Stimulated activated CD4-positive, alpha-beta T cell treated with anti-CD3 and anti-CD28 coated beads, TNF-alpha, amount 100 ng/mL, for 24 hours (primary cell): Measurements from ENCODE around the gene CARMIL1.
"Not testable (repeated sequence)": the region's sequence is repeated elsewhere in the genome, so short reads cannot be mapped to it uniquely, and the experiment has no call there.

ENCODE experiments used
- DNase-seq, 3 experiments: peaks; one replicate each; pipeline ENCODE4 v3.0.0-alpha.2; 2020; ENCODE audit warnings: low read depth in 3 of 3

Gene CARMIL1

GRCh38 chr6:25564943-25565342 lies 285.8 kb downstream of the CARMIL1 start:
- no peak for DNase-seq

GRCh38 chr6:25570578-25570977 lies 291.4 kb downstream of the CARMIL1 start:
- no peak for DNase-seq

- no peak for DNase-seq
Observed at GRCh38 chr6:25576919-25577318, 297.7 kb downstream of the CARMIL1 start.

GRCh38 chr6:25578538-25578937 lies 299.4 kb downstream of the CARMIL1 start:
- no peak for DNase-seq

- DNase-seq = no peak
Observed at GRCh38 chr6:25579391-25579883, 300.3 kb downstream of the CARMIL1 start.

- no peak for DNase-seq
Observed at GRCh38 chr6:25579902-25580495, 300.8 kb downstream of the CARMIL1 start.

- no peak for DNase-seq
Observed at GRCh38 chr6:25582101-25582500, 302.9 kb downstream of the CARMIL1 start.

GRCh38 chr6:25583099-25583498 lies 303.9 kb downstream of the CARMIL1 start:
- DNase-seq = no peak

GRCh38 chr6:25583906-25584305 lies 304.7 kb downstream of the CARMIL1 start:
- DNase-seq = no peak

- no peak for DNase-seq
Observed at GRCh38 chr6:25585225-25585624, 306.1 kb downstream of the CARMIL1 start.

- not testable (repeated sequence) for DNase-seq
Observed at GRCh38 chr6:25586119-25586518, 306.9 kb downstream of the CARMIL1 start.

- no peak for DNase-seq
Observed at GRCh38 chr6:25586927-25587326, 307.8 kb downstream of the CARMIL1 start.

- no peak for DNase-seq
Observed at GRCh38 chr6:25590986-25591385, 311.8 kb downstream of the CARMIL1 start.

- no peak for DNase-seq
Observed at GRCh38 chr6:25596928-25597818, 318.0 kb downstream of the CARMIL1 start.

- DNase-seq = no peak
Observed at GRCh38 chr6:25599516-25600085, 320.4 kb downstream of the CARMIL1 start.

GRCh38 chr6:25601800-25602673 lies 322.9 kb downstream of the CARMIL1 start:
- DNase-seq = no peak

GRCh38 chr6:25602674-25602982 lies 323.5 kb downstream of the CARMIL1 start:
- no peak for DNase-seq

- no peak for DNase-seq
Observed at GRCh38 chr6:25603251-25603650, 324.1 kb downstream of the CARMIL1 start.

GRCh38 chr6:25606151-25606550 lies 327.0 kb downstream of the CARMIL1 start:
- DNase-seq = no peak

GRCh38 chr6:25608558-25609174 lies 329.5 kb downstream of the CARMIL1 start:
- DNase-seq = no peak

GRCh38 chr6:25612666-25613065 lies 333.5 kb downstream of the CARMIL1 start:
- DNase-seq = no peak
